Measurements from ENCODE around the gene COX5A. TPM values are rescaled to one million over a fixed set of nuclear protein-coding genes. Genes with fewer than 3 reads are reported as not detected.
"Not testable (repeated sequence)": the region's sequence is repeated elsewhere in the genome, so short reads cannot be mapped to it uniquely, and the experiment has no call there.

The COX5A gene
- total RNA-seq, 2 donors from 2014 or later = 241 to 246 TPM

DNA sequence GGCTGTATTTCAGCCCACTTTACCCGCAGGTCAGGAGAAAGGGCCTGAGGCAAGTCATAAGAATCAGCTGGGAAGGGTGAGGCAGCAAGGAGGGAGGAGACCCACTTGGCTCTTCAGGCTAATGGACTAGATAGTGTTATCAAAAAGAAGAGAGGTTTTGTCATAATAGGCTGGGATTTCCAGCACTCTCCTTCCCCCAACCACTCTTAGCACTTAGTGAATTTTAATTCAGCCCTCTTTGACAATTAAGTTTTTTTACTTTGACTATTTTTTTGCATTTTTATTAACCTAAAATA is 47.3 kb downstream of the COX5A start:
- H3K4me1 Mint-ChIP-seq (ENCODE audit: low read depth) = peaks cover 52% of the 10 kb centered on the region
- H3K9me3 Mint-ChIP-seq = no peaks in the 10 kb centered on the region
- H3K36me3 Mint-ChIP-seq (ENCODE audit: insufficient read depth in 2 of 2) = peaks cover 0 to 7% of the 10 kb centered on the region in 2 donors
- peak overlapping the region; percentile 85 to 94 for H3K4me3 Mint-ChIP-seq
- H3K27me3 Mint-ChIP-seq (ENCODE audit: low read depth) = no peaks in the 10 kb centered on the region
- ATAC-seq (replicated peaks in 1 of 2) (no peak), DNase-seq (no peak)
- peak overlapping the region; percentile 35 for H3K27ac Mint-ChIP-seq

DNA sequence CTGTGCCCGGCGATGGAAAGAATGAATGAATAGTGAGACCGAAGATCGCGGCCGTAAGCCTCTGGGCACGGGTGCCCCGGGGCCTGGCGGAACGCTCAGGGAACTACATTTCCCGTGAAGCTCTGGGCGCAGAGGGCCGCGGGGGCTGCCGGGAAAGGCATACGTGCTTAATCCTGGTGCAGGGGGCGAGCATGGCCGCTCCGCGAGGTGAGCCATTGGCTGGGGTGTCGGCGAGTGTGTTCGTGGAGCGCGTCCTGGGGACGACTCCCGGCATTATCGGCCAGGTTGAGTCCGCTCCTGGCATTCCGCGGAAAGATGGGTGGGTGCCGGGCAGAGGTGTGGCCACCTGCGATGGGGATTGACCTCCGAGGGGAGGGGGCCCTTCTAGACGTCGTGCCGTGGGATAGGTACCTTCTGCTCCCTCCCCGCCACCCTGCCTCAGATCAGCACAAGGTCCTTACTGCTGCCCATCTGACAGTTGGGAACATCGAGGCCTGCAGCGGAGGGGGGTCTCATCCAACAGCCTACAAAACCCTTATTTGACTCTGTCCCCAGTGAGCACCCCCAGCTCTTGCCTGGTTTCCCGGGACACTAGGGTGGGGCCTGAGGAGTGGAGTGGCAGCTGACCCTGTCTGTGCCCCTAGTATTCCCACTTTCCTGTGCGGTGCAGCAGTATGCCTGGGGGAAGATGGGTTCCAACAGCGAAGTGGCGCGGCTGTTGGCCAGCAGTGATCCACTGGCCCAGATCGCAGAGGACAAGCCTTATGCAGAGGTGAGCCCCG is 47.8 kb downstream of the COX5A start, which contains the start of gene MPI:
TSS of gene MPI (plus strand) at position 160 of the 782 bp plus-strand sequence. CDS start at position 192, 32 bp downstream.
- no peaks in the 10 kb centered on the region for H3K9me3 Mint-ChIP-seq
- peaks cover 0 to 7% of the 10 kb centered on the region in 2 donors for H3K36me3 Mint-ChIP-seq (ENCODE audit: insufficient read depth in 2 of 2)
- peaks cover 52% of the 10 kb centered on the region for H3K4me1 Mint-ChIP-seq (ENCODE audit: low read depth)
- no peaks in the 10 kb centered on the region for H3K27me3 Mint-ChIP-seq (ENCODE audit: low read depth)
- peak; percentile 92 to 93 for DNase-seq
- H3K4me3 Mint-ChIP-seq = peak within 1 kb of the TSS; percentile 85 to 94
- peak; percentile 97 to 99 for ATAC-seq (replicated peaks in 1 of 2)
- peak within 1 kb of the TSS; percentile 35 for H3K27ac Mint-ChIP-seq

- H3K27me3 Mint-ChIP-seq (ENCODE audit: low read depth) = no peaks in the 10 kb centered on the region
- H3K9me3 Mint-ChIP-seq = no peaks in the 10 kb centered on the region
- peaks cover 0 to 7% of the 10 kb centered on the region in 2 donors for H3K36me3 Mint-ChIP-seq (ENCODE audit: insufficient read depth in 2 of 2)
- H3K4me3 Mint-ChIP-seq = peak overlapping the region; percentile 85 to 94
- ATAC-seq (replicated peaks in 1 of 2) = peak; percentile 10 to 15
- peaks cover 52% of the 10 kb centered on the region for H3K4me1 Mint-ChIP-seq (ENCODE audit: low read depth)
- DNase-seq = peak; percentile 12 to 16
- H3K27ac Mint-ChIP-seq = peak overlapping the region; percentile 35
These were observed 48.4 kb downstream of the COX5A start for GRCh38 chr15:74889390-74889882.

DNA sequence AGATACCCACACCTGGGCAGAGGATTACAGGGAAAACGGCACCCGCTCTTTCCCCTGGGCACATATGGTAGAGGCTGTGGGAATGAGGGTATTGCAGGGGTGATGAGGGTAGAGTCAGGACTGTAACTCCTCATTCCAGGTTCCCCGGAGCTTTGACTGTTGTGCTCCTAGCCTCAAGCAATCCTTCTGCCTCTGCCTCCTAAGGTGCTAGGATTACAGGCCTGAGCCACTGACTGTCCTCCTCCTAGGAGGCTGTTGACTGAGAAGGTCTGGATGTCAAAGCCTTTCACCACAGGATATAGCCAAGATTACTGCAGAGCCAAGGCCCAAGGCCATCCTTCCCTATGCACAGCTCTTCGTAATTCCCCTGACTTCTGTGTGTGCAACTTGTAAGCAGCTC is 49.2 kb downstream of the COX5A start:
- no peaks in the 10 kb centered on the region for H3K27me3 Mint-ChIP-seq (ENCODE audit: low read depth)
- no peaks in the 10 kb centered on the region for H3K9me3 Mint-ChIP-seq
- H3K4me3 Mint-ChIP-seq = peak overlapping the region; percentile 85 to 94
- peaks cover 0 to 5% of the 10 kb centered on the region in 2 donors for H3K36me3 Mint-ChIP-seq (ENCODE audit: insufficient read depth in 2 of 2)
- H3K4me1 Mint-ChIP-seq (ENCODE audit: low read depth) = peaks cover 49% of the 10 kb centered on the region
- ATAC-seq (replicated peaks in 1 of 2) (no peak), DNase-seq (no peak)
- no peak overlapping the region for H3K27ac Mint-ChIP-seq

- H3K4me3 Mint-ChIP-seq; H3K27ac Mint-ChIP-seq; H3K27me3 Mint-ChIP-seq (ENCODE audit: low read depth); H3K9me3 Mint-ChIP-seq; DNase-seq; H3K36me3 Mint-ChIP-seq (ENCODE audit: insufficient read depth in 2 of 2); ATAC-seq (replicated peaks in 1 of 2): not testable (repeated sequence)
- peaks cover 38% of the 10 kb centered on the region for H3K4me1 Mint-ChIP-seq (ENCODE audit: low read depth)
These were observed 50.2 kb downstream of the COX5A start for GRCh38 chr15:74887537-74888193.

DNA sequence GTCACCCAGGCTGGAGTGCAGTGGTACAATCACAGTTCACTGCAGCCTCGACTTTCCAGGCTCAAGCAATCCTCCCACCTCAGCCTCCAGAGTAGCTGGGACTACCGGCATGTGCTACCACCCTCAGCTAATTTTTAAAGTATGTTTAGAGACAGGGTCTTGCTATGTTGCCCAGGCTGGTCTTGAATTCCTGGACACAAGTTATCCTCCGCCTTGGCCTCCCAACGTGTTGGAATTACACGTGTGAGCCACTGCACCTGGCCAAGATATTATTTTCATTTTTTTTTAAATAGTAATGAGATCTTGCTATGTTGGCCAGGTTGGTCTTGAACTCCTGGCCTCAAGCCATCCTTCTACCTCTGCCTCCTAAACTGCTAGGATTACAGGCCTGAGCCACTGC is 52.4 kb downstream of the COX5A start:
- Mint-ChIP-seq H3K4me3 (no peak overlapping the region), H3K27me3 (ENCODE audit: low read depth) (no peaks in the 10 kb centered on the region), H3K9me3 (no peaks in the 10 kb centered on the region), H3K36me3 (ENCODE audit: insufficient read depth in 2 of 2) (no peaks in the 10 kb centered on the region), H3K27ac (no peak overlapping the region), H3K4me1 (ENCODE audit: low read depth) (peaks cover 20% of the 10 kb centered on the region)
- ATAC-seq (replicated peaks in 1 of 2) = no peak
- no peak for DNase-seq

- H3K4me3 Mint-ChIP-seq = no peak overlapping the region
These were observed 53.2 kb downstream of the COX5A start for GRCh38 chr15:74884428-74885223.

GRCh38 chr15:74882528-74882927 is 55.3 kb downstream of the COX5A start:
- Mint-ChIP-seq H3K4me3 (no peak overlapping the region), H3K27ac (no peak overlapping the region), H3K36me3 (ENCODE audit: insufficient read depth in 2 of 2) (no peaks in the 10 kb centered on the region), H3K9me3 (no peaks in the 10 kb centered on the region), H3K27me3 (ENCODE audit: low read depth) (no peaks in the 10 kb centered on the region), H3K4me1 (ENCODE audit: low read depth) (no peaks in the 10 kb centered on the region)
- ATAC-seq (replicated peaks in 1 of 2) (no peak), DNase-seq (no peak)

More at GRCh38 chr15:74884428-74885223, 53.2 kb downstream of the COX5A start:
- H3K36me3 Mint-ChIP-seq (ENCODE audit: insufficient read depth in 2 of 2) = no peaks in the 10 kb centered on the region
- DNase-seq = no peak
- H3K27me3 Mint-ChIP-seq (ENCODE audit: low read depth) = no peaks in the 10 kb centered on the region
- no peak for ATAC-seq (replicated peaks in 1 of 2)
- H3K9me3 Mint-ChIP-seq = no peaks in the 10 kb centered on the region
- H3K27ac Mint-ChIP-seq = no peak overlapping the region
- H3K4me1 Mint-ChIP-seq (ENCODE audit: low read depth) = peaks cover 12% of the 10 kb centered on the region

DNA sequence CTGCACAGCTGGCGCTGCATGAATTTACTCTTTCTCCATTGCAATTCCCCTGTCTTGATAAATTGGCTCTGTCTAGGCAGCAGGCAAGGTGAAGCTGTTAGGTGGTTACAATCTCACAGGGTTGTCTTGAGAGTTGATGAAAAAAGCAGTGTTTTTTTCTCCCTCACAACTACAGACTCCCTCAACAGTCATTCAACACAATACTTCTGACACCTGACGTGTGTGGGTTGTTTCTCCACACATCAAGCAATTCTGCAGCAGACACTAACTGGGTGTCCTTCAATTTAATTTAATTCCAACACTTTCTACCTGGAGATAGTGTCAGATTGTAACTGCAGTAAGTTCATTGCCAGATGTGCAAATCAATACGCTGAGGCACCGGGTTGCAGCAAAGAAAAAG is 59.6 kb downstream of the COX5A start:
- Mint-ChIP-seq H3K36me3 (ENCODE audit: insufficient read depth in 2 of 2) (no peaks in the 10 kb centered on the region), H3K9me3 (peaks cover 0 to 2% of the 10 kb centered on the region in 2 donors), H3K27ac (no peak overlapping the region), H3K27me3 (ENCODE audit: low read depth) (no peaks in the 10 kb centered on the region), H3K4me1 (ENCODE audit: low read depth) (peaks cover 11% of the 10 kb centered on the region), H3K4me3 (no peak overlapping the region)
- DNase-seq = no peak
- ATAC-seq (replicated peaks in 1 of 2) = no peak

GRCh38 chr15:74873756-74874424 is 64.0 kb downstream of the COX5A start:
- Mint-ChIP-seq H3K4me1 (ENCODE audit: low read depth) (peaks cover 49% of the 10 kb centered on the region), H3K27me3 (ENCODE audit: low read depth) (no peaks in the 10 kb centered on the region), H3K9me3 (peaks cover 0 to 2% of the 10 kb centered on the region in 2 donors), H3K4me3 (peak overlapping the region; percentile 95 to 100), H3K27ac (peak overlapping the region; percentile 11), H3K36me3 (ENCODE audit: insufficient read depth in 2 of 2) (peaks cover 8% of the 10 kb centered on the region in 2 donors)
- ATAC-seq (replicated peaks in 1 of 2) (no peak), DNase-seq (peak in 1 of 2 donors; percentile 32)

DNA sequence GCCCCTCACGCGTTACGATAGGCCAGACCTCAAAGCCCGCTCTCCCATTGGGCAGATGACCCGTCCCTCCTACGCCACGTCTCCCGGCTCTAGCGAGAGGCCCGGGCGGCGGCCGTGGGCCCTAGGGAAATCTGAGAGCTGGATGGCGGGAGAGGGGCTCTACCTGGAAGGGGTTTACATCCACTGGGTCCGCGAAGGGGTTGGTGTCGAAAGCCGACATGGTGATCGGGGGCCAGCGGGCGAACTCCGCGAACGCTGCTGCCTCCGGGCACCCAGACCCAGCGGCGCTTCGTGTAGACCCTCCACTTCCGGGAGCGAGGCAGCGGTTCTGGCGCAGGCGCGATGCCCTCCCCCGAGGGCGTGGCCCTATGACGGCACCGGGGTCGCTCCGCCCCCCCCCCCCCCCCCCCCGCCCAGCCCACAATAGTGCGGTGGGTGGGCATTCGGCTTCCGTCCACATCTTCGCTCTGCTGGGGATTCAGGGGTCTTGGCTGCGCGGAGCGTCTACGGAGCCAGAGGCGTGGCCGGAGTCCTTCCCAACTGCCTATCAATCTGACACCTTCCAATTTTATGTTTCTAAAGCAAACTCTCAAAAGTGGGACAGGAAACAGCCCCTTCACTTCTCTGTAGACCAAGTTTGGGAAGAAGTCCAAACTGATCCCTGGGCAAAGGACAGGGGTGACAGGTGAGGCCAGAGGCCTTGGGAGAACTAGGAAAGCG is 64.7 kb downstream of the COX5A start, which contains the start of gene SCAMP2:
TSS of gene SCAMP2 (minus strand) at position 330 of the 720 bp plus-strand sequence. CDS start at position 220, 110 bp downstream.
- peak; percentile 91 to 95 for DNase-seq
- Mint-ChIP-seq H3K9me3 (peaks cover 0 to 2% of the 10 kb centered on the region in 2 donors), H3K27ac (peak within 1 kb of the TSS; percentile 89), H3K4me1 (ENCODE audit: low read depth) (peaks cover 56% of the 10 kb centered on the region), H3K36me3 (ENCODE audit: insufficient read depth in 2 of 2) (peaks cover 8% of the 10 kb centered on the region in 2 donors), H3K27me3 (ENCODE audit: low read depth) (no peaks in the 10 kb centered on the region), H3K4me3 (peak within 1 kb of the TSS; percentile 95 to 100)
- peak; percentile 85 to 89 for ATAC-seq (replicated peaks in 1 of 2)

GRCh38 chr15:74872702-74873035 is 65.2 kb downstream of the COX5A start:
- Mint-ChIP-seq H3K4me1 (ENCODE audit: low read depth) (peaks cover 62% of the 10 kb centered on the region), H3K9me3 (peaks cover 0 to 2% of the 10 kb centered on the region in 2 donors), H3K27me3 (ENCODE audit: low read depth) (no peaks in the 10 kb centered on the region), H3K4me3 (peak overlapping the region; percentile 95 to 100), H3K36me3 (ENCODE audit: insufficient read depth in 2 of 2) (peaks cover 10 to 12% of the 10 kb centered on the region in 2 donors), H3K27ac (peak overlapping the region; percentile 89)
- ATAC-seq (replicated peaks in 1 of 2) = no peak
- no peak for DNase-seq
